IMR-90 (cell line): ENCODE measurements around the gene GAS6. TPM values are rescaled to one million over a fixed set of nuclear protein-coding genes. Genes with fewer than 3 reads are reported as not detected.

Source experiments
- ATAC-seq: fragments of 200-7000 bp; cut with Tn5 transposase; 2 replicates; pipeline ENCODE4 v1.9.1; 2020; ENCODE audit warnings: low read depth, mild to moderate bottlenecking, moderate library complexity
- BruUV-seq: library from RNA; stranded (reverse); fragments of 400-500 nt; replicated peaks from 2 replicates; lab custom pipeline; 2021; lab: Mats Ljungman, UMichigan
- CTCF ChIA-PET: fragments of 300-600 bp; formaldehyde crosslinking; extraction: SDS; loops from one replicate; lab custom pipeline; 2021; ENCODE audit warnings: antibody characterized with exemption; lab: Yijun Ruan, JAX
- POLR2A ChIA-PET: fragments of 300-600 bp; sonication (Branson Sonifier 250); formaldehyde crosslinking; loops from one replicate; lab custom pipeline; 2022; ENCODE audit warnings: antibody characterized with exemption; ENCODE audit not compliant: unreplicated experiment; lab: Charles Lee
- DNase-seq: peaks from one replicate; pipeline ENCODE4 v3.0.0; 2013
- H2AFZ ChIP-seq: replicated peaks from 2 replicates; pipeline ENCODE3; 2013; ENCODE audit warnings: low read length, mild to moderate bottlenecking; ENCODE audit not compliant: poor library complexity
- H2AK5ac ChIP-seq: 2 replicates; pipeline ENCODE4 v1.6.1; 2013; ENCODE audit warnings: low read depth, low read length, inconsistent platforms
- H2AK9ac ChIP-seq: replicated peaks from 2 replicates; pipeline ENCODE3; 2013; ENCODE audit warnings: mild to moderate bottlenecking, low read depth, low read length, moderate library complexity; ENCODE audit not compliant: poor library complexity
- H2BK120ac ChIP-seq: 2 replicates; pipeline ENCODE4 v1.6.1; 2013; ENCODE audit warnings: low read depth, low read length, inconsistent platforms
- H2BK15ac ChIP-seq: 3 replicates; pipeline ENCODE4 v1.6.1; 2013; ENCODE audit warnings: low read depth, low read length, inconsistent platforms
- H2BK20ac ChIP-seq: 2 replicates; pipeline ENCODE4 v1.6.1; 2013; ENCODE audit warnings: low read depth, mild to moderate bottlenecking, inconsistent platforms, low read length, moderate library complexity
- H2BK5ac ChIP-seq: 2 replicates; pipeline ENCODE4 v1.6.1; 2013; ENCODE audit warnings: mild to moderate bottlenecking, low read depth, low read length, inconsistent platforms; ENCODE audit not compliant: poor library complexity, severe bottlenecking
- H3K14ac ChIP-seq: replicated peaks from 2 replicates; pipeline ENCODE4 v1.6.1; 2013; ENCODE audit warnings: low read depth, low read length, inconsistent platforms
- H3K18ac ChIP-seq: 2 replicates; pipeline ENCODE4 v1.6.1; 2013; ENCODE audit warnings: low read depth, low read length, control low read depth
- H3K23ac ChIP-seq: 2 replicates; pipeline ENCODE4 v1.6.1; 2013; ENCODE audit warnings: low read depth, low read length, inconsistent platforms
- H3K27ac ChIP-seq: 2 replicates; pipeline ENCODE4 v1.5.1; 2013; ENCODE audit warnings: mild to moderate bottlenecking, control low read depth, low read length; ENCODE audit not compliant: insufficient read depth
- H3K27me3 ChIP-seq: 2 replicates; pipeline ENCODE4 v1.6.1; 2013; ENCODE audit warnings: low read length; ENCODE audit not compliant: control insufficient read depth, insufficient read depth
- H3K36me3 ChIP-seq: 2 replicates; pipeline ENCODE4 v1.6.1; 2013; ENCODE audit warnings: low read length, mixed read lengths; ENCODE audit not compliant: control insufficient read depth, insufficient read depth
- H3K4ac ChIP-seq: 2 replicates; pipeline ENCODE4 v1.6.1; 2013; ENCODE audit warnings: low read depth, low read length, inconsistent platforms
- H3K4me1 ChIP-seq: 2 replicates; pipeline ENCODE4 v1.6.1; 2013; ENCODE audit warnings: low read length, mixed read lengths; ENCODE audit not compliant: control insufficient read depth, insufficient read depth
- H3K4me2 ChIP-seq: 2 replicates; pipeline ENCODE4 v1.6.1; 2013; ENCODE audit warnings: low read depth, mild to moderate bottlenecking, control low read depth, low read length, moderate library complexity
- H3K4me3 ChIP-seq: 2 replicates; pipeline ENCODE4 v1.5.1; 2013; ENCODE audit warnings: low read depth, mild to moderate bottlenecking, control low read depth, low read length, moderate library complexity; ENCODE audit not compliant: insufficient read depth
- H3K56ac ChIP-seq: 2 replicates; pipeline ENCODE4 v1.6.1; 2013; ENCODE audit warnings: low read length, inconsistent platforms; ENCODE audit not compliant: insufficient read depth; ENCODE audit errors: extremely low read depth
- H3K79me1 ChIP-seq, 2 experiments: 2 replicates each; pipeline ENCODE4 v1.6.1; 2013; ENCODE audit warnings: low read length in 2 of 2, inconsistent platforms in 1 of 2, low read depth in 1 of 2
- H3K9ac ChIP-seq: 2 replicates; pipeline ENCODE4 v1.6.1; 2013; ENCODE audit warnings: low read depth, low read length, control low read depth
- H3K9me1 ChIP-seq: 2 replicates; pipeline ENCODE4 v1.6.1; 2013; ENCODE audit warnings: low read length, inconsistent platforms; ENCODE audit not compliant: insufficient read depth
- H3K9me3 ChIP-seq: 2 replicates; pipeline ENCODE4 v1.6.1; 2013; ENCODE audit warnings: low read length; ENCODE audit not compliant: control insufficient read depth, insufficient read depth
- H4K20me1 ChIP-seq: 2 replicates; pipeline ENCODE4 v1.6.1; 2013; ENCODE audit warnings: low read length, inconsistent platforms; ENCODE audit not compliant: insufficient read depth
- H4K5ac ChIP-seq: 2 replicates; pipeline ENCODE4 v1.6.1; 2013; ENCODE audit warnings: mild to moderate bottlenecking, low read depth, low read length, control low read depth
- H4K8ac ChIP-seq, 2 experiments: 2 replicates each; pipeline ENCODE4 v1.6.1; 2013; ENCODE audit warnings: low read depth in 2 of 2, low read length in 2 of 2, control low read depth in 1 of 2, inconsistent platforms in 1 of 2
- H4K91ac ChIP-seq: 2 replicates; pipeline ENCODE4 v1.6.1; 2013; ENCODE audit warnings: low read depth, low read length, inconsistent platforms; ENCODE audit not compliant: insufficient read depth
- CHD1 ChIP-seq: IDR thresholded peaks from 2 replicates; pipeline ENCODE4 v1.6.1; 2012; ENCODE audit warnings: low read depth, low read length, improper control_type of control experiment
- MAFK ChIP-seq: IDR thresholded peaks from 2 replicates; pipeline ENCODE4 v1.6.1; 2012; ENCODE audit warnings: low read depth, low read length, improper control_type of control experiment
- MAZ ChIP-seq: IDR thresholded peaks from 2 replicates; pipeline ENCODE4 v1.6.1; 2012; ENCODE audit warnings: low read depth, mild to moderate bottlenecking, low read length, improper control_type of control experiment, moderate library complexity, borderline replicate concordance
- NFE2L2 ChIP-seq: fragments of 150-350 bp; IDR thresholded peaks from 2 replicates; pipeline ENCODE4 v1.6.1; 2016; ENCODE audit warnings: low read depth, mild to moderate bottlenecking, low read length
- RAD21 ChIP-seq: IDR thresholded peaks from 2 replicates; pipeline ENCODE4 v1.6.1; 2012; ENCODE audit warnings: low read length, improper control_type of control experiment
- RCOR1 ChIP-seq: IDR thresholded peaks from 2 replicates; pipeline ENCODE4 v1.6.1; 2012; ENCODE audit warnings: mild to moderate bottlenecking, low read length, improper control_type of control experiment; ENCODE audit not compliant: insufficient replicate concordance
- SMC3 ChIP-seq: fragments of 150-350 bp; IDR thresholded peaks from 2 replicates; pipeline ENCODE4 v1.6.1; 2016; ENCODE audit warnings: low read depth, mild to moderate bottlenecking, antibody characterized with exemption, low read length, moderate library complexity
- WGBS, 2 experiments: methylation state at CpG; one replicate each; pipeline versions ENCODE4 v1.1.5 to v1.1.7; 2013; ENCODE audit warnings: missing lambda C conversion rate in 2 of 2; ENCODE audit not compliant: insufficient read length in 1 of 2; ENCODE audit errors: extremely low coverage in 2 of 2; 5-methylcytosine and 5-hydroxymethylcytosine counted together
- dilution Hi-C: fragments of 300-500 bp; cut with HindIII; formaldehyde crosslinking; loops from one replicate; pipeline ENCODE4 v1.14.3; 2018; ENCODE audit warnings: low sequenced_read_pairs; ENCODE audit not compliant: unreplicated experiment
- in situ Hi-C: fragments of 300-500 bp; cut with MboI; formaldehyde crosslinking; loops from 3 replicates; pipeline ENCODE4 v1.14.3; 2019; ENCODE audit warnings: low sequenced_read_pairs, inconsistent platforms, mixed read lengths
- intact Hi-C: fragments of 100-400 bp; cut with micrococcal nuclease; formaldehyde crosslinking; loops from 2 replicates; pipeline ENCODE4 v1.10.0; 2022
- polyA plus RNA-seq, 3 experiments: library from polyadenylated mRNA; depleted of rRNA; stranded (reverse); fragments of >200 nt; gene quantifications; 2 replicates each; pipeline ENCODE4 v1.2.3, GENCODE V29; 2012; ENCODE audit warnings: low replicate concordance in 1 of 3
- total RNA-seq: library from RNA; depleted of rRNA; stranded (reverse); fragments of >200 nt; gene quantifications from 2 replicates; pipeline ENCODE4 v1.2.3, GENCODE V29; 2012
- TF ChIP-seq, protein P1 (sequence below): fragments of 150-350 bp; IDR thresholded peaks from 2 replicates; pipeline ENCODE4 v1.6.1; 2016; ENCODE audit warnings: low read depth, mild to moderate bottlenecking, low read length, moderate library complexity, borderline replicate concordance
- TF ChIP-seq, protein P2 (sequence below): conservative IDR thresholded peaks from 2 replicates; pipeline ENCODE4 v1.5.1; 2012; ENCODE audit warnings: mild to moderate bottlenecking, low read depth, low read length, improper control_type of control experiment

The GAS6 gene
- total and polyA plus RNA-seq, 2 of the 4 experiments (the other 2 are of a cell fraction), result 220 to 823 TPM

DNA sequence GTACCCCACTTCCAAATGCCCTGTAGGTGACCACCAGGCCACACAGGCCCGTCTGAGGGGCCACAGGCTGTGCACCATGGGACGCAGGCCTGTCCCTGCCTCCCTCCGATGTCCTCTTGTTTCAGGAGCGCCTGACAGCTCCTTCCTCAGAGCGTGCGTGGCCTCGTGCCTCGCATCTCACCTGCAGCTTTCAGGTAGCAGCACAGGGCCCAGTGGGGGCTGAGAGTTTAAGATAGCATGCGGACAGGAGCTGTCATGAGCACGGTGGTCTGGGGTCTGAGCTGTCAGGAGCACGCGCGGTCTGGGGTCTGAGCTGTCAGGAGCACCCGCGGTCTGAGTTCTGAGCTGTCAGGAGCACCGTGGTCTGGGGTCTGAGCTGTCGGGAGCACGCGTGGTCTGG is 40.1 kb downstream of the GAS6 start:
- POLR2A ChIA-PET, result no interaction called here
- no peak overlapping the region for H3K18ac ChIP-seq
- H3K4me1 ChIP-seq, result peaks cover 23% of the 10 kb centered on the region

More for the DNA sequence above, 40.1 kb downstream of the GAS6 start:
- 0 out of 2 replicates have a peak overlapping the region, but pooled peaks have one; percentile 5 for H3K4ac ChIP-seq
- no peak overlapping the region for H2BK20ac ChIP-seq
- peaks cover 13 to 73% of the 10 kb centered on the region in 2 experiments for H3K79me1 ChIP-seq
- peak overlapping the region; percentile 34; the same call in 1 of the 2 replicates for H4K91ac ChIP-seq
- H2BK5ac ChIP-seq, result peak overlapping the region; percentile 43
- no peaks in the 10 kb centered on the region for H3K27me3 ChIP-seq
- H3K9ac ChIP-seq, result no peak overlapping the region
- no TSS peak for BruUV-seq
- no peak overlapping the region for H2BK15ac ChIP-seq
- H2AK9ac ChIP-seq, result peak overlapping the region; percentile 78
- H3K4me2 ChIP-seq, result no peak overlapping the region
- no peak for ATAC-seq
- H3K14ac ChIP-seq, result no peak overlapping the region
- H3K27ac ChIP-seq, result no peak overlapping the region
- in situ Hi-C loops, result no loop called here
- H3K56ac ChIP-seq, result no peak overlapping the region
- no peak overlapping the region for H3K4me3 ChIP-seq
- no peak overlapping the region for H2AK5ac ChIP-seq
- H3K23ac ChIP-seq, result no peak overlapping the region
- 88% methylated on average over 8 of the region's 19 CpGs; no CpG with 5 or more reads in 1 of the 2 experiments for WGBS, 2 experiments
- H4K5ac ChIP-seq, result no peak overlapping the region
- dilution Hi-C loops, result no loop called here
- no peak overlapping the region for H2BK120ac ChIP-seq
- CTCF ChIA-PET, result no interaction called here
- H3K9me3 ChIP-seq, result no peaks in the 10 kb centered on the region
- intact Hi-C loops, result no loop called here
- no peak for TF ChIP-seq NFE2L2
- no peak for TF ChIP-seq MAFK
- no peak for TF ChIP-seq CHD1
- no peak for TF ChIP-seq RAD21
- TF ChIP-seq, protein P1, sequence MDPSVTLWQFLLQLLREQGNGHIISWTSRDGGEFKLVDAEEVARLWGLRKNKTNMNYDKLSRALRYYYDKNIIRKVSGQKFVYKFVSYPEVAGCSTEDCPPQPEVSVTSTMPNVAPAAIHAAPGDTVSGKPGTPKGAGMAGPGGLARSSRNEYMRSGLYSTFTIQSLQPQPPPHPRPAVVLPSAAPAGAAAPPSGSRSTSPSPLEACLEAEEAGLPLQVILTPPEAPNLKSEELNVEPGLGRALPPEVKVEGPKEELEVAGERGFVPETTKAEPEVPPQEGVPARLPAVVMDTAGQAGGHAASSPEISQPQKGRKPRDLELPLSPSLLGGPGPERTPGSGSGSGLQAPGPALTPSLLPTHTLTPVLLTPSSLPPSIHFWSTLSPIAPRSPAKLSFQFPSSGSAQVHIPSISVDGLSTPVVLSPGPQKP, result no peak
- no peak for TF ChIP-seq MAZ
- TF ChIP-seq, protein P2, sequence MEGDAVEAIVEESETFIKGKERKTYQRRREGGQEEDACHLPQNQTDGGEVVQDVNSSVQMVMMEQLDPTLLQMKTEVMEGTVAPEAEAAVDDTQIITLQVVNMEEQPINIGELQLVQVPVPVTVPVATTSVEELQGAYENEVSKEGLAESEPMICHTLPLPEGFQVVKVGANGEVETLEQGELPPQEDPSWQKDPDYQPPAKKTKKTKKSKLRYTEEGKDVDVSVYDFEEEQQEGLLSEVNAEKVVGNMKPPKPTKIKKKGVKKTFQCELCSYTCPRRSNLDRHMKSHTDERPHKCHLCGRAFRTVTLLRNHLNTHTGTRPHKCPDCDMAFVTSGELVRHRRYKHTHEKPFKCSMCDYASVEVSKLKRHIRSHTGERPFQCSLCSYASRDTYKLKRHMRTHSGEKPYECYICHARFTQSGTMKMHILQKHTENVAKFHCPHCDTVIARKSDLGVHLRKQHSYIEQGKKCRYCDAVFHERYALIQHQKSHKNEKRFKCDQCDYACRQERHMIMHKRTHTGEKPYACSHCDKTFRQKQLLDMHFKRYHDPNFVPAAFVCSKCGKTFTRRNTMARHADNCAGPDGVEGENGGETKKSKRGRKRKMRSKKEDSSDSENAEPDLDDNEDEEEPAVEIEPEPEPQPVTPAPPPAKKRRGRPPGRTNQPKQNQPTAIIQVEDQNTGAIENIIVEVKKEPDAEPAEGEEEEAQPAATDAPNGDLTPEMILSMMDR, result no peak
- no peak for TF ChIP-seq RCOR1
- no peak for TF ChIP-seq SMC3
- H4K8ac ChIP-seq, result peak overlapping the region in 1 of 2 experiments; percentile 9; a peak in 1 of 4 replicates
- H2AFZ ChIP-seq, result no peak overlapping the region
- peaks cover 45% of the 10 kb centered on the region for H4K20me1 ChIP-seq
- peaks cover 11% of the 10 kb centered on the region; the same call in 1 of the 2 replicates for H3K9me1 ChIP-seq
- H3K36me3 ChIP-seq, result peaks cover 56% of the 10 kb centered on the region
- DNase-seq, result no peak
